ENCODE results near the gene SAMSN1.
"Not testable (repeated sequence)": the region's sequence is repeated elsewhere in the genome, so short reads cannot be mapped to it uniquely, and the experiment has no call there.

SAMSN1 gene

DNA sequence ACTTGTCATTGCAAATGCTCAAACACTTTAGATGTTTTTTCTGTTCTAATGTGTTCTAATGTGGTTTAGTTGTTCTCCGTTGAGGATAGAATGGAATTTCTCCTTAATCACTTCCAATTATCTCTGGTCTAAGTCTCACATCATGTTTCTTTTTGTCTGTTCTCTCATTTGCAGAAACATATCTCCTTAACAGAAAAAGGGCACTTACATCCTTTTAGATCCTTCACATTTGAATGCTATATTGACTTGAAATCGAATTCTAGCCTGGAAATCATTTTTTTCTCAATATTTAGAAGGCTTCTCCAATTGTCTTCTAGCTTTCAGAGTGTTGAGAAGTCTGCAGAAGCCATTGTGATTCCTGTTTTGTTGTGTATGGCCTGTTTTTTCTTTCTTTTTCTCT, 7.3 kb upstream of the SAMSN1 start:
- Histone ChIP-seq H3K4me3 (ENCODE audit: control insufficient read depth in 1 of 7, extremely low read depth in 1 of 7, insufficient read depth in 4 of 7, low read depth in 2 of 7, low read length in 6 of 7) (no peak overlapping the region), H3K4me1 (ENCODE audit: control extremely low read depth in 1 of 4, control insufficient read depth in 4 of 4, insufficient read depth in 4 of 4, low read length in 3 of 4) (peaks cover 10 to 33% (median 23%) of the 10 kb centered on the region in 4 experiments), H3K9me3 (ENCODE audit: control extremely low read depth in 1 of 5, control insufficient read depth in 4 of 5, insufficient read depth in 2 of 5, low read depth in 1 of 5, low read length in 4 of 5) (no peaks in the 10 kb centered on the region), H3K27ac (ENCODE audit: insufficient read depth in 1 of 2, low read depth in 1 of 2, low read length in 2 of 2, poor library complexity in 1 of 2, severe bottlenecking in 2 of 2) (no peak overlapping the region), H3K36me3 (ENCODE audit: control insufficient read depth in 4 of 4, insufficient read depth in 4 of 4, low read length in 3 of 4) (no peaks in the 10 kb centered on the region), H3K27me3 (replicated peaks in 2 of 5; ENCODE audit: control insufficient read depth in 4 of 5, insufficient read depth in 5 of 5, low read length in 4 of 5) (no peaks in the 10 kb centered on the region)
- 100% methylated on average over 1 of the region's 2 CpGs for WGBS (ENCODE audit: insufficient coverage)
- POLR2A ChIA-PET, result no interaction called here
- CTCF ChIA-PET, result no interaction called here
- DNase-seq, result no peak

GRCh38 chr21:14551741-14552140, 5.6 kb upstream of the SAMSN1 start:
- ChIA-PET CTCF (interaction anchor here (1.3 kb wide), 1 partner anchor 19 kb away, joined by 3 read pairs; no protein-coding TSS in a partner anchor), POLR2A (no interaction called here)
- Histone ChIP-seq H3K4me1 (ENCODE audit: control extremely low read depth in 1 of 4, control insufficient read depth in 4 of 4, insufficient read depth in 4 of 4, low read length in 3 of 4) (peaks cover 10 to 44% (median 27%) of the 10 kb centered on the region in 4 experiments), H3K9me3 (ENCODE audit: control extremely low read depth in 1 of 5, control insufficient read depth in 4 of 5, insufficient read depth in 2 of 5, low read depth in 1 of 5, low read length in 4 of 5) (no peaks in the 10 kb centered on the region), H3K27me3 (replicated peaks in 2 of 5; ENCODE audit: control insufficient read depth in 4 of 5, insufficient read depth in 5 of 5, low read length in 4 of 5) (no peaks in the 10 kb centered on the region), H3K27ac (ENCODE audit: insufficient read depth in 1 of 2, low read depth in 1 of 2, low read length in 2 of 2, poor library complexity in 1 of 2, severe bottlenecking in 2 of 2) (no peak overlapping the region), H3K4me3 (ENCODE audit: control insufficient read depth in 1 of 7, extremely low read depth in 1 of 7, insufficient read depth in 4 of 7, low read depth in 2 of 7, low read length in 6 of 7) (no peak overlapping the region), H3K36me3 (ENCODE audit: control insufficient read depth in 4 of 4, insufficient read depth in 4 of 4, low read length in 3 of 4) (no peaks in the 10 kb centered on the region)
- 100% methylated on average over 1 of the region's 2 CpGs for WGBS (ENCODE audit: insufficient coverage)
- DNase-seq, result no peak

DNA sequence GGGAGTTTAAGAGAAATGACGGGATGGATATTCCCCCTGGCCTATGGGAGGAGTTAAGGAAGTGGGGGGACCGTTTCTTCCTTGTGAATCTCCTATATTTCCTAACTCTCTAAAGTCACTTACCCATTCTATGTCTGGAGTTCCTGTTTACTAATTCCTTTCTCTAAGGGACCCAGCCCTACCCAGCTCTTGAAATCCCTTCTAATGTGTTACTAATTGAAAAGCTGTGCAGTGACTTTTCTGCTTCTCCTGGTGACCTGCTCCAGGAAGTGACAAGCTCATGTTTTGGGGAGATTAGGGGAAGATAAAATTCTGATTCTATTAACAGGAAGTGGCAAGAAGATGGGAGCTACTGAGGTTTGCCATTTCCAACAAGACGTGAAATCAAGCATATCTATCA, 4.0 kb upstream of the SAMSN1 start:
- WGBS (ENCODE audit: insufficient coverage), result no CpG with 5 or more reads among the region's 3 CpGs
- Histone ChIP-seq H3K27ac (ENCODE audit: insufficient read depth in 1 of 2, low read depth in 1 of 2, low read length in 2 of 2, poor library complexity in 1 of 2, severe bottlenecking in 2 of 2) (peak overlapping the region in 1 of 2 experiments; percentile 35), H3K36me3 (ENCODE audit: control insufficient read depth in 4 of 4, insufficient read depth in 4 of 4, low read length in 3 of 4) (no peaks in the 10 kb centered on the region), H3K4me3 (ENCODE audit: control insufficient read depth in 1 of 7, extremely low read depth in 1 of 7, insufficient read depth in 4 of 7, low read depth in 2 of 7, low read length in 6 of 7) (peak overlapping the region in 4 of 7 experiments; percentile 11 to 42 (median 21)), H3K9me3 (ENCODE audit: control extremely low read depth in 1 of 5, control insufficient read depth in 4 of 5, insufficient read depth in 2 of 5, low read depth in 1 of 5, low read length in 4 of 5) (no peaks in the 10 kb centered on the region), H3K4me1 (ENCODE audit: control extremely low read depth in 1 of 4, control insufficient read depth in 4 of 4, insufficient read depth in 4 of 4, low read length in 3 of 4) (peaks cover 10 to 35% (median 26%) of the 10 kb centered on the region in 4 experiments), H3K27me3 (replicated peaks in 2 of 5; ENCODE audit: control insufficient read depth in 4 of 5, insufficient read depth in 5 of 5, low read length in 4 of 5) (no peaks in the 10 kb centered on the region)
- POLR2A ChIA-PET, result no interaction called here
- CTCF ChIA-PET, result interaction anchor here (1.0 kb wide), 1 partner anchor 13 kb away, joined by 5 read pairs; no protein-coding TSS in a partner anchor
- peak; percentile 71 to 92 (median 87) for DNase-seq

DNA sequence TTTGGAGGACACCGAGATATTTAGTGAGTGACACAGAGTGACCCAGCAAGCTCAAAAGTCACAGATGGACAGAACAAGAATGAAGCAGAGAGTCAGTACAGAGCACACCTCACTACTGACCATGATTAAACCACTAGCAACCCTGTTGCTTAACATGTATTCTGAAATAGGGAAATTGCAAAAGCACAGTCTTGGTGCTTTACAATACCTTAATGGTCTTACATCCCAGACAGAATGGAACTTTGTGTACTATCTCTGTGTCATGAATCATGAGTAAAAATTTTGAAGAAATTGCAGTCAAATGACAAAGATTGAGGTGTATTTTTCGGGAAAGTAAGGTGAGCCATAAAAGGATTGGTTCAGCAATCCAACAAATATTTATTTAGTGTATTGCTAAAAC, 2.7 kb upstream of the SAMSN1 start:
- H3K4me3 ChIP-seq (ENCODE audit: control insufficient read depth in 1 of 7, extremely low read depth in 1 of 7, insufficient read depth in 4 of 7, low read depth in 2 of 7, low read length in 6 of 7), result no peak overlapping the region
- CTCF ChIA-PET, result no interaction called here
- WGBS (ENCODE audit: insufficient coverage), result no CpG with 5 or more reads among the region's 2 CpGs
- no peaks in the 10 kb centered on the region for H3K36me3 ChIP-seq (ENCODE audit: control insufficient read depth in 4 of 4, insufficient read depth in 4 of 4, low read length in 3 of 4)
- H3K27ac ChIP-seq (ENCODE audit: insufficient read depth in 1 of 2, low read depth in 1 of 2, low read length in 2 of 2, poor library complexity in 1 of 2, severe bottlenecking in 2 of 2), result no peak overlapping the region
- POLR2A ChIA-PET, result no interaction called here
- H3K27me3 ChIP-seq (replicated peaks in 2 of 5; ENCODE audit: control insufficient read depth in 4 of 5, insufficient read depth in 5 of 5, low read length in 4 of 5), result no peaks in the 10 kb centered on the region
- no peaks in the 10 kb centered on the region for H3K9me3 ChIP-seq (ENCODE audit: control extremely low read depth in 1 of 5, control insufficient read depth in 4 of 5, insufficient read depth in 2 of 5, low read depth in 1 of 5, low read length in 4 of 5)
- H3K4me1 ChIP-seq (ENCODE audit: control extremely low read depth in 1 of 4, control insufficient read depth in 4 of 4, insufficient read depth in 4 of 4, low read length in 3 of 4), result peaks cover 10 to 41% (median 28%) of the 10 kb centered on the region in 4 experiments
- peak in 2 of 3 donors; percentile 24 to 33 for DNase-seq

DNA sequence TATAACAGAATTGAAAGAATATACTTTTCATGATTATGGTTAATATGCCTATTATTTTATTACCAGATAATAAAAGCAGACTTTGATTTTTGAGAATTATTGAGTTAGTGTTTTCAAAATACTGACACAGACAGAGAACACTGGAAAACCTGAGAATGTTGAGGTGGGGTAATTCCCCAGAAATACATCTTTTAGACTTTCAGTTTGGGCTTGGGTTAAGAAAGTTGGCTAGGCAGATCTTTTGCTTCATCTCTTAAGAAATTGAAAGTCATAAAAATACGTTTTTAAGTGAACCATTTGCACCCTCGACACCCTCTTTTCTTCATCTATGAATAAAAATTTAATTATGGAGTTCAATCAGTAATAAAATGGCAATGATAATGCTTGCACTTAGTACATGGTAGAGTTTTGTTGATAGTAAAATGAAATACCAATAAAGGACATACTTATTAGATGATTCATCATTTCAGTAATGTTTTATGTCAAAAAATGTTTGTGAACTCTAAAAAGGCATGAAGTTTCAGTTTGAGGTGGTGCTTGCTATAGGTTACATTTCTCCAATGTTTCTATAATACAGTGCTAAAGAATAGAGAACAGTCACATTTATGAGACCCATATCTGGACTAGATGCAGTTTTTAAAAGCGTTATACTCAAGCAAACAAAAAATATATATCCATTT, 1.9 kb upstream of the SAMSN1 start:
- Histone ChIP-seq H3K4me1 (ENCODE audit: control extremely low read depth in 1 of 4, control insufficient read depth in 4 of 4, insufficient read depth in 4 of 4, low read length in 3 of 4) (peaks cover 10 to 44% (median 30%) of the 10 kb centered on the region in 4 experiments), H3K36me3 (ENCODE audit: control insufficient read depth in 4 of 4, insufficient read depth in 4 of 4, low read length in 3 of 4) (no peaks in the 10 kb centered on the region), H3K9me3 (ENCODE audit: control extremely low read depth in 1 of 5, control insufficient read depth in 4 of 5, insufficient read depth in 2 of 5, low read depth in 1 of 5, low read length in 4 of 5) (no peaks in the 10 kb centered on the region), H3K27ac (ENCODE audit: insufficient read depth in 1 of 2, low read depth in 1 of 2, low read length in 2 of 2, poor library complexity in 1 of 2, severe bottlenecking in 2 of 2) (no peak overlapping the region), H3K4me3 (ENCODE audit: control insufficient read depth in 1 of 7, extremely low read depth in 1 of 7, insufficient read depth in 4 of 7, low read depth in 2 of 7, low read length in 6 of 7) (no peak overlapping the region), H3K27me3 (replicated peaks in 2 of 5; ENCODE audit: control insufficient read depth in 4 of 5, insufficient read depth in 5 of 5, low read length in 4 of 5) (no peaks in the 10 kb centered on the region)
- POLR2A ChIA-PET, result no interaction called here
- CTCF ChIA-PET, result no interaction called here
- whole genome bisulfite sequencing (ENCODE audit: insufficient coverage), result no CpG with 5 or more reads among the region's 3 CpGs
- no peak for DNase-seq

- H3K36me3 ChIP-seq (ENCODE audit: control insufficient read depth in 4 of 4, insufficient read depth in 4 of 4, low read length in 3 of 4); POLR2A ChIA-PET; H3K9me3 ChIP-seq (ENCODE audit: control extremely low read depth in 1 of 5, control insufficient read depth in 4 of 5, insufficient read depth in 2 of 5, low read depth in 1 of 5, low read length in 4 of 5); DNase-seq; H3K27me3 ChIP-seq (replicated peaks in 2 of 5; ENCODE audit: control insufficient read depth in 4 of 5, insufficient read depth in 5 of 5, low read length in 4 of 5); H3K4me3 ChIP-seq (ENCODE audit: control insufficient read depth in 1 of 7, extremely low read depth in 1 of 7, insufficient read depth in 4 of 7, low read depth in 2 of 7, low read length in 6 of 7); CTCF ChIA-PET; H3K27ac ChIP-seq (ENCODE audit: insufficient read depth in 1 of 2, low read depth in 1 of 2, low read length in 2 of 2, poor library complexity in 1 of 2, severe bottlenecking in 2 of 2): not testable (repeated sequence)
- WGBS (ENCODE audit: insufficient coverage), result 100% methylated on average over 2 of the region's 7 CpGs
- H3K4me1 ChIP-seq (ENCODE audit: control extremely low read depth in 1 of 4, control insufficient read depth in 4 of 4, insufficient read depth in 4 of 4, low read length in 3 of 4), result peaks cover 14 to 55% (median 38%) of the 10 kb centered on the region in 4 experiments
These were observed 604 bp upstream of the SAMSN1 start for GRCh38 chr21:14546719-14547118.

DNA sequence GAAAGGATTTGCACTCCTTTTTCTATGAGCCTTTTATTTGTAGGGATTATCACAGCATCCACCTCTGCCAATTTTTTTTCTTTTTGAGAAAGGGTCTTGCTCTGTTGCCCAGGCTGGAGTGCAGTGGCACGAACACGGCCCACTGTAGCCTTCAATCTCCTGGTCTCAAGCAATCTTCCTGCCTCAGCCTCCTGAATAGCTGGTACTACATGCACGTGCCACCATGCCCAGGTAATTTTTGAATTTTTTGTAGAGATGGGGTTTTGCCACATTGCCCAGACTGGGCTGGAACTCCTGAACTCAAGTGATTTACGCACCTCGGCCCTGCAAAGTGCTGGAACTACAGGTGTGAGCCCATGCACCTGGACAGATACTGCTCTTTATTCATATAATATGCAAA, 2.1 kb downstream of the SAMSN1 start:
- H3K36me3 ChIP-seq (ENCODE audit: control insufficient read depth in 4 of 4, insufficient read depth in 4 of 4, low read length in 3 of 4), result no peaks in the 10 kb centered on the region
- POLR2A ChIA-PET, result no interaction called here
- 83% methylated on average over 3 of the region's 5 CpGs for WGBS (ENCODE audit: insufficient coverage)
- H3K27me3 ChIP-seq (replicated peaks in 2 of 5; ENCODE audit: control insufficient read depth in 4 of 5, insufficient read depth in 5 of 5, low read length in 4 of 5), result no peaks in the 10 kb centered on the region
- H3K9me3 ChIP-seq (ENCODE audit: control extremely low read depth in 1 of 5, control insufficient read depth in 4 of 5, insufficient read depth in 2 of 5, low read depth in 1 of 5, low read length in 4 of 5), result no peaks in the 10 kb centered on the region
- peak overlapping the region in 1 of 2 experiments; percentile 96 for H3K27ac ChIP-seq (ENCODE audit: insufficient read depth in 1 of 2, low read depth in 1 of 2, low read length in 2 of 2, poor library complexity in 1 of 2, severe bottlenecking in 2 of 2)
- no peak for DNase-seq
- CTCF ChIA-PET, result no interaction called here
- H3K4me1 ChIP-seq (ENCODE audit: control extremely low read depth in 1 of 4, control insufficient read depth in 4 of 4, insufficient read depth in 4 of 4, low read length in 3 of 4), result peaks cover 6 to 42% (median 24%) of the 10 kb centered on the region in 4 experiments
- peak overlapping the region in 6 of 7 experiments; percentile 28 to 97 (median 78) for H3K4me3 ChIP-seq (ENCODE audit: control insufficient read depth in 1 of 7, extremely low read depth in 1 of 7, insufficient read depth in 4 of 7, low read depth in 2 of 7, low read length in 6 of 7)
